ENCODE measurements around the gene LIN52.

The LIN52 gene

GRCh38 chr14:74213907-74214803 is 129.4 kb downstream of the LIN52 start:
- H3K9ac ChIP-seq (ENCODE audit: low read length): no peak overlapping the region
- no peak overlapping the region for H3K18ac ChIP-seq (ENCODE audit: low read length)
- no peak overlapping the region for H2AFZ ChIP-seq (ENCODE audit: insufficient read depth, low read length, poor library complexity)
- H2AK5ac ChIP-seq (ENCODE audit: low read length): no peak overlapping the region
- DNase-seq: no peak
- H3K9me3 ChIP-seq (ENCODE audit: insufficient read depth, low read depth, low read length): no peaks in the 10 kb centered on the region
- no peaks in the 10 kb centered on the region for H3K79me2 ChIP-seq (ENCODE audit: control insufficient read depth, insufficient read depth, low read length, poor library complexity)
- H3K4me1 ChIP-seq (ENCODE audit: control insufficient read depth in 1 of 2, insufficient read depth in 2 of 2, low read length in 2 of 2): peaks cover 2 to 3% of the 10 kb centered on the region in 2 experiments
- H3K36me3 ChIP-seq (ENCODE audit: control insufficient read depth in 1 of 2, insufficient read depth in 2 of 2, low read length in 2 of 2): no peaks in the 10 kb centered on the region
- H4K12ac ChIP-seq (ENCODE audit: low read depth, low read length): no peak overlapping the region
- H2BK120ac ChIP-seq (ENCODE audit: insufficient read depth, low read length, poor library complexity): no peak overlapping the region
- no peak overlapping the region for H4K8ac ChIP-seq (ENCODE audit: low read depth, low read length)
- H3K27me3 ChIP-seq (ENCODE audit: insufficient read depth, low read length): no peaks in the 10 kb centered on the region
- no peak overlapping the region for H3K4ac ChIP-seq (ENCODE audit: low read depth, low read length)
- no peak overlapping the region for H3K14ac ChIP-seq (ENCODE audit: low read length)
- no peak overlapping the region for H3K23ac ChIP-seq (ENCODE audit: low read length)
- H3K4me3 ChIP-seq (ENCODE audit: low read depth, low read length): no peak overlapping the region
- no peaks in the 10 kb centered on the region for H3K79me1 ChIP-seq (ENCODE audit: low read length)
- H3K4me2 ChIP-seq (ENCODE audit: low read length): no peak overlapping the region
- whole genome bisulfite sequencing (ENCODE audit: extremely low coverage, insufficient coverage, insufficient read length): no CpG with 5 or more reads among the region's 21 CpGs
- H3K27ac ChIP-seq (ENCODE audit: low read depth, low read length): no peak overlapping the region
- H4K91ac ChIP-seq (ENCODE audit: low read depth, low read length): no peak overlapping the region
- no peak overlapping the region for H2BK12ac ChIP-seq (ENCODE audit: low read length)
- H2BK5ac ChIP-seq (ENCODE audit: low read depth, low read length, poor library complexity): no peak overlapping the region

- H3K4me2 ChIP-seq (ENCODE audit: low read length): no peak overlapping the region
- H3K4me3 ChIP-seq (ENCODE audit: low read depth, low read length): no peak overlapping the region
- no peak overlapping the region for H2BK12ac ChIP-seq (ENCODE audit: low read length)
- H3K14ac ChIP-seq (ENCODE audit: low read length): no peak overlapping the region
- no peak overlapping the region for H3K18ac ChIP-seq (ENCODE audit: low read length)
- H3K36me3 ChIP-seq (ENCODE audit: control insufficient read depth in 1 of 2, insufficient read depth in 2 of 2, low read length in 2 of 2): no peaks in the 10 kb centered on the region
- H4K91ac ChIP-seq (ENCODE audit: low read depth, low read length): no peak overlapping the region
- H3K23ac ChIP-seq (ENCODE audit: low read length): no peak overlapping the region
- no CpG with 5 or more reads among the region's 11 CpGs for WGBS (ENCODE audit: extremely low coverage, insufficient coverage, insufficient read length)
- no peak overlapping the region for H3K9ac ChIP-seq (ENCODE audit: low read length)
- H2BK120ac ChIP-seq (ENCODE audit: insufficient read depth, low read length, poor library complexity): no peak overlapping the region
- no peak overlapping the region for H3K4ac ChIP-seq (ENCODE audit: low read depth, low read length)
- H3K4me1 ChIP-seq (ENCODE audit: control insufficient read depth in 1 of 2, insufficient read depth in 2 of 2, low read length in 2 of 2): peaks cover 2 to 3% of the 10 kb centered on the region in 2 experiments
- H3K27me3 ChIP-seq (ENCODE audit: insufficient read depth, low read length): no peaks in the 10 kb centered on the region
- no peak overlapping the region for H4K8ac ChIP-seq (ENCODE audit: low read depth, low read length)
- no peak overlapping the region for H2BK5ac ChIP-seq (ENCODE audit: low read depth, low read length, poor library complexity)
- H3K27ac ChIP-seq (ENCODE audit: low read depth, low read length): no peak overlapping the region
- H4K12ac ChIP-seq (ENCODE audit: low read depth, low read length): no peak overlapping the region
- no peak overlapping the region for H2AK5ac ChIP-seq (ENCODE audit: low read length)
- H3K9me3 ChIP-seq (ENCODE audit: insufficient read depth, low read depth, low read length): no peaks in the 10 kb centered on the region
- DNase-seq: no peak
- no peak overlapping the region for H2AFZ ChIP-seq (ENCODE audit: insufficient read depth, low read length, poor library complexity)
- H3K79me1 ChIP-seq (ENCODE audit: low read length): no peaks in the 10 kb centered on the region
- H3K79me2 ChIP-seq (ENCODE audit: control insufficient read depth, insufficient read depth, low read length, poor library complexity): no peaks in the 10 kb centered on the region
Observed at GRCh38 chr14:74216671-74217070, 131.9 kb downstream of the LIN52 start.

- no peak overlapping the region for H2BK12ac ChIP-seq (ENCODE audit: low read length)
Observed at GRCh38 chr14:74217672-74218448, 133.1 kb downstream of the LIN52 start.

GRCh38 chr14:74218462-74218861 is 133.7 kb downstream of the LIN52 start:
- Histone ChIP-seq H3K9me3 (ENCODE audit: insufficient read depth, low read depth, low read length) (no peaks in the 10 kb centered on the region), H3K36me3 (ENCODE audit: control insufficient read depth in 1 of 2, insufficient read depth in 2 of 2, low read length in 2 of 2) (no peaks in the 10 kb centered on the region), H3K4me3 (ENCODE audit: low read depth, low read length) (no peak overlapping the region), H2BK12ac (ENCODE audit: low read length) (no peak overlapping the region), H2BK5ac (ENCODE audit: low read depth, low read length, poor library complexity) (no peak overlapping the region), H3K14ac (ENCODE audit: low read length) (no peak overlapping the region), H3K9ac (ENCODE audit: low read length) (no peak overlapping the region), H2AFZ (ENCODE audit: insufficient read depth, low read length, poor library complexity) (no peak overlapping the region), H4K12ac (ENCODE audit: low read depth, low read length) (no peak overlapping the region), H4K91ac (ENCODE audit: low read depth, low read length) (no peak overlapping the region), H3K79me1 (ENCODE audit: low read length) (no peaks in the 10 kb centered on the region), H3K79me2 (ENCODE audit: control insufficient read depth, insufficient read depth, low read length, poor library complexity) (no peaks in the 10 kb centered on the region), H2BK120ac (ENCODE audit: insufficient read depth, low read length, poor library complexity) (no peak overlapping the region), H3K27me3 (ENCODE audit: insufficient read depth, low read length) (no peaks in the 10 kb centered on the region), H3K4me1 (ENCODE audit: control insufficient read depth in 1 of 2, insufficient read depth in 2 of 2, low read length in 2 of 2) (peaks cover 2 to 3% of the 10 kb centered on the region in 2 experiments), H4K8ac (ENCODE audit: low read depth, low read length) (no peak overlapping the region), H3K23ac (ENCODE audit: low read length) (no peak overlapping the region), H3K4me2 (ENCODE audit: low read length) (no peak overlapping the region), H3K27ac (ENCODE audit: low read depth, low read length) (no peak overlapping the region), H3K18ac (ENCODE audit: low read length) (no peak overlapping the region), H2AK5ac (ENCODE audit: low read length) (no peak overlapping the region), H3K4ac (ENCODE audit: low read depth, low read length) (no peak overlapping the region)
- no peak for DNase-seq
- WGBS (ENCODE audit: extremely low coverage, insufficient coverage, insufficient read length): no CpG with 5 or more reads among the region's 4 CpGs

More at GRCh38 chr14:74217672-74218448, 133.1 kb downstream of the LIN52 start:
- Histone ChIP-seq H4K12ac (ENCODE audit: low read depth, low read length) (no peak overlapping the region), H3K23ac (ENCODE audit: low read length) (no peak overlapping the region), H2BK5ac (ENCODE audit: low read depth, low read length, poor library complexity) (no peak overlapping the region), H3K4ac (ENCODE audit: low read depth, low read length) (no peak overlapping the region), H2AK5ac (ENCODE audit: low read length) (no peak overlapping the region), H3K79me2 (ENCODE audit: control insufficient read depth, insufficient read depth, low read length, poor library complexity) (no peaks in the 10 kb centered on the region), H3K18ac (ENCODE audit: low read length) (no peak overlapping the region), H4K8ac (ENCODE audit: low read depth, low read length) (no peak overlapping the region), H3K27ac (ENCODE audit: low read depth, low read length) (no peak overlapping the region), H3K9ac (ENCODE audit: low read length) (no peak overlapping the region), H3K9me3 (ENCODE audit: insufficient read depth, low read depth, low read length) (no peaks in the 10 kb centered on the region), H3K4me3 (ENCODE audit: low read depth, low read length) (no peak overlapping the region), H3K14ac (ENCODE audit: low read length) (no peak overlapping the region), H2BK120ac (ENCODE audit: insufficient read depth, low read length, poor library complexity) (no peak overlapping the region), H3K4me2 (ENCODE audit: low read length) (peak overlapping the region; percentile 35), H2AFZ (ENCODE audit: insufficient read depth, low read length, poor library complexity) (no peak overlapping the region), H3K27me3 (ENCODE audit: insufficient read depth, low read length) (no peaks in the 10 kb centered on the region), H3K79me1 (ENCODE audit: low read length) (no peaks in the 10 kb centered on the region), H3K36me3 (ENCODE audit: control insufficient read depth in 1 of 2, insufficient read depth in 2 of 2, low read length in 2 of 2) (no peaks in the 10 kb centered on the region), H3K4me1 (ENCODE audit: control insufficient read depth in 1 of 2, insufficient read depth in 2 of 2, low read length in 2 of 2) (peaks cover 2 to 3% of the 10 kb centered on the region in 2 experiments), H4K91ac (ENCODE audit: low read depth, low read length) (no peak overlapping the region)
- DNase-seq: peak; percentile 66 to 92
- WGBS (ENCODE audit: extremely low coverage, insufficient coverage, insufficient read length): no CpG with 5 or more reads among the region's 40 CpGs
